Stimulated activated CD8-positive, alpha-beta memory T cell treated with anti-CD3 and anti-CD28 coated beads, Interleukin-15, amount 100 ng/mL, for 4 hours (primary cell): ENCODE measurements around the gene YBX2.
A peak's percentile ranks its signal among the peaks of the same experiment; 100 is the strongest.

Source experiments
- DNase-seq, 2 donors: peaks; one replicate each; pipeline ENCODE4 v3.0.0-alpha.2; 2020; ENCODE audit warnings: low read depth in 2 of 2

YBX2 gene

GRCh38 chr17:7262935-7263800 is 31.3 kb downstream of the YBX2 start:
- no peak for DNase-seq

GRCh38 chr17:7262192-7262934 is 32.1 kb downstream of the YBX2 start, which contains the start of gene CLDN7:
CLDN7 (minus strand) TSS chr17:7262478; CDS start chr17:7262043, 435 bp downstream.
- DNase-seq, result no peak

GRCh38 chr17:7261379-7262191 is 32.9 kb downstream of the YBX2 start:
- DNase-seq, result peak in 1 of 2 donors; percentile 23

GRCh38 chr17:7260651-7261378 is 33.6 kb downstream of the YBX2 start:
- peak in 1 of 2 donors; percentile 29 for DNase-seq

- no peak for DNase-seq
Measured at GRCh38 chr17:7260151-7260550, 34.3 kb downstream of the YBX2 start.

GRCh38 chr17:7259555-7259889 is 34.9 kb downstream of the YBX2 start:
- DNase-seq, result no peak

- DNase-seq, result no peak
Measured at GRCh38 chr17:7258731-7259554, 35.5 kb downstream of the YBX2 start.

GRCh38 chr17:7256766-7257456 is 37.5 kb downstream of the YBX2 start:
- no peak for DNase-seq

GRCh38 chr17:7254511-7254910 is 39.9 kb downstream of the YBX2 start:
- DNase-seq, result no peak

GRCh38 chr17:7253082-7253481 is 41.4 kb downstream of the YBX2 start:
- no peak for DNase-seq

GRCh38 chr17:7252176-7253043 is 42.0 kb downstream of the YBX2 start, which contains the start of gene ELP5:
ELP5 (plus strand) TSS chr17:7252215; CDS start chr17:7252551, 336 bp downstream.
- peak; percentile 69 to 73 for DNase-seq

GRCh38 chr17:7251661-7252175 is 42.7 kb downstream of the YBX2 start, which contains the start of gene CTDNEP1:
CTDNEP1 (minus strand) TSS chr17:7251734; CDS start chr17:7251296, 438 bp downstream.
- DNase-seq, result peak; percentile 97 to 99

GRCh38 chr17:7250695-7251627 is 43.5 kb downstream of the YBX2 start:
- DNase-seq, result no peak

GRCh38 chr17:7249830-7250229 is 44.6 kb downstream of the YBX2 start:
- no peak for DNase-seq

- no peak for DNase-seq
Measured at GRCh38 chr17:7249214-7249613, 45.2 kb downstream of the YBX2 start.

GRCh38 chr17:7248796-7249195 is 45.6 kb downstream of the YBX2 start:
- DNase-seq, result no peak

GRCh38 chr17:7246779-7247178 is 47.7 kb downstream of the YBX2 start:
- no peak for DNase-seq
